Cardiac muscle cell (in vitro differentiated cells and primary cell): ENCODE data around the gene PTPRD. TPM values are rescaled to one million over a fixed set of nuclear protein-coding genes. Genes with fewer than 3 reads are reported as not detected.

ENCODE experiments used
- DNase-seq, 2 donors: peaks; one replicate each; pipeline versions ENCODE4 v3.0.0 to v3.0.0-alpha.2; 2010 to 2017; ENCODE audit warnings: low read depth in 1 of 2, low spot score in 1 of 2
- H3K27ac ChIP-seq: fragments of 200-600 bp; sonication (generic); 2 replicates; pipeline ENCODE4 v1.5.1; 2016
- H3K27me3 ChIP-seq: fragments of 200-600 bp; sonication (generic); 2 replicates; pipeline ENCODE4 v1.6.0; 2016; ENCODE audit warnings: control low read depth
- H3K36me3 ChIP-seq: fragments of 200-600 bp; sonication (generic); 2 replicates; pipeline ENCODE4 v1.5.1; 2016; ENCODE audit warnings: control low read depth
- H3K4me1 ChIP-seq: fragments of 200-600 bp; sonication (generic); 2 replicates; pipeline ENCODE4 v1.8.1; 2017; ENCODE audit warnings: low read depth, mild to moderate bottlenecking, mixed run types
- H3K4me3 ChIP-seq: fragments of 200-600 bp; sonication (generic); 2 replicates; pipeline ENCODE4 v1.5.1; 2016; ENCODE audit warnings: mild to moderate bottlenecking
- H3K9me3 ChIP-seq: fragments of 200-600 bp; sonication (generic); 2 replicates; pipeline ENCODE4 v1.5.1; 2017; ENCODE audit warnings: low read depth, mild to moderate bottlenecking, control low read depth
- CTCF ChIP-seq: IDR thresholded peaks from 2 replicates; pipeline ENCODE4 v1.5.1; 2012; ENCODE audit warnings: low read depth, mild to moderate bottlenecking, low read length
- polyA plus RNA-seq: library from polyadenylated mRNA; unstranded; fragments of >200 nt; fragmentation: Nextera tagmentation; extraction: Ambion mirVana; gene quantifications from 2 replicates; pipeline ENCODE4 v1.2.1, GENCODE V29; 2016
- total RNA-seq: library from RNA; depleted of rRNA; stranded (reverse); fragments of >200 nt; gene quantifications from 2 replicates; pipeline ENCODE4 v1.2.3, GENCODE V29; 2016

PTPRD gene
- total and polyA plus RNA-seq, 2 experiments from 2014 or later = 37.0 to 287 TPM

DNA sequence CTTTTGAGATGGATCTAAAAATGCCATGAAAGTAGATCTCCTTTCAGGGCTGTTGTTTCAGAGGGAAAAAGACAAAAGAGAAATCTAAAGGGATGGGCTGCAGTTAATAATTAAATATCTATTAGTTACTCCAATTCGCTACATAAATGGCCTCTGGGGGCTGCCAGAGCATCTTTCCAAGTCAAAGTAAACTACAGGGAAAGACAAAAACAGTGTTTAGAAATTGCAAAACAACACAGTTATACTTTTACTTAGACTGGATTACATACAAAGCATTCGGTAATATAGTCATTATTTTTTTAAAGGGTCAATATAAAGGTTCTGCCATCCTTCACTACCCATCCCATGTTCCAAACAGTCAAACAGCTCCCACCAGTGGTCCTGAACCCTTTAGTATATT, 1959.7 kb downstream of the PTPRD start:
- H3K4me3 ChIP-seq = no peak overlapping the region
- no peak for DNase-seq
- H3K4me1 ChIP-seq = peaks cover 22% of the 10 kb centered on the region
- no peaks in the 10 kb centered on the region for H3K27me3 ChIP-seq
- H3K36me3 ChIP-seq = no peaks in the 10 kb centered on the region
- H3K27ac ChIP-seq = no peak overlapping the region
- H3K9me3 ChIP-seq = no peaks in the 10 kb centered on the region
- TF ChIP-seq CTCF = no peak

- H3K4me3 ChIP-seq = no peak overlapping the region
- no peak overlapping the region for H3K27ac ChIP-seq
- DNase-seq = peak in 1 of 2 donors; percentile 62
- H3K9me3 ChIP-seq = no peaks in the 10 kb centered on the region
- H3K27me3 ChIP-seq = no peaks in the 10 kb centered on the region
- no peaks in the 10 kb centered on the region for H3K36me3 ChIP-seq
- TF ChIP-seq CTCF = no peak
- peaks cover 22% of the 10 kb centered on the region for H3K4me1 ChIP-seq
Observed at GRCh38 chr9:8652255-8652654, 1960.5 kb downstream of the PTPRD start.

DNA sequence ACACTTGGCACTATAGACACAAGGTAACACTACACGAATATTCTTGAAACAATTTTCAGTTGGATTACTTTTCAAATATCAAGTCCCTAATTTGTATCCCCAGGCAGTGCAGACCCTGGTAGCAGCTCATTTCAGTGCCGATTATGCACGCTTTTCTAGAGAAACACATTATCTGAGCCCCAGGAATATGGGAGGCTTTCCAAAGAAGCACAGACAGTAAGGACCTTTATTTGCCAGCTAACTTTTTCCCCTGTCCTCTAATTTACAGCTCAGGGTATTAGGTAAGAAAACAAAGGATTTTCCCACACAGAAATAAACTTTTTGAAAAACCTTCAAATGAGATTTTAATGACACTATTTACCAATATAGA, 1961.0 kb downstream of the PTPRD start:
- TF ChIP-seq CTCF = no peak
- Histone ChIP-seq H3K9me3 (no peaks in the 10 kb centered on the region), H3K4me3 (no peak overlapping the region), H3K27ac (peak overlapping the region; percentile 12), H3K36me3 (no peaks in the 10 kb centered on the region), H3K27me3 (no peaks in the 10 kb centered on the region), H3K4me1 (peaks cover 22% of the 10 kb centered on the region)
- no peak for DNase-seq

DNA sequence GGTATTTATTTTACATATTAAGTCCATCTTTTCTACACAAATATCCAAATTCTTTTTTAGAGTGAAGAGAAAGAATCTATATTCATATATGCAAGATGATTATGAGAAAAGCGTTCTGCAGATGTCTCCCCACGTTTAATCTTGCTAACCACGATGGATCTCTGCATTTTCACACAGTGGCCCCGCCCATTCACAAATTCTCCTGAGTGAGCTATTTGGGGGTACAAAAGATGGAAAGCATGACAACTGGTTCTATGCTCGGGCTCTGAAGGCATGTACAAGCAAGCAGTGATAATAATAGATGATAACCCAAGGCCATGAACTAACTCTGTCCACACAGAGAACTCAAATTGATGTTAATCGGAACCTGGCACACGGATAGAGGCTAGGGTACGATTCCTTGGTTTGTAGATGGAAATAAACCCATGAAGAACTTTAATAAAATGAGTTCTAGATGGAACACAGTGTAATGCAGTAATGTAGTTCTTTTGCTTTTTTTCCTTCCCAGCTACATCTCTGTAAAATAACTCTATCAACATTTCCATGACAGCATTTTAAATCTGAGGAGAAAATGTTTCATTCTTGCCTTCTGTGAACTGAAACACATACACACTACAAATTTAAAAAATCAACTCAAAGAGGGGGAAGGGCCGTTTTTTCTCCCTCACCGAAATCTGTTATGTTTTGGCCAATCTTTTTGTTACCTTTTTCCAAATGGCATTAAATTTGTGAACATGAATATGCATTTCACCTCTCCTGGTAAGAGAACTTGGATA, 1961.5 kb downstream of the PTPRD start:
- Histone ChIP-seq H3K9me3 (no peaks in the 10 kb centered on the region), H3K27ac (no peak overlapping the region), H3K36me3 (no peaks in the 10 kb centered on the region), H3K4me3 (no peak overlapping the region), H3K4me1 (peaks cover 22% of the 10 kb centered on the region), H3K27me3 (no peaks in the 10 kb centered on the region)
- TF ChIP-seq CTCF = no peak
- DNase-seq = no peak

DNA sequence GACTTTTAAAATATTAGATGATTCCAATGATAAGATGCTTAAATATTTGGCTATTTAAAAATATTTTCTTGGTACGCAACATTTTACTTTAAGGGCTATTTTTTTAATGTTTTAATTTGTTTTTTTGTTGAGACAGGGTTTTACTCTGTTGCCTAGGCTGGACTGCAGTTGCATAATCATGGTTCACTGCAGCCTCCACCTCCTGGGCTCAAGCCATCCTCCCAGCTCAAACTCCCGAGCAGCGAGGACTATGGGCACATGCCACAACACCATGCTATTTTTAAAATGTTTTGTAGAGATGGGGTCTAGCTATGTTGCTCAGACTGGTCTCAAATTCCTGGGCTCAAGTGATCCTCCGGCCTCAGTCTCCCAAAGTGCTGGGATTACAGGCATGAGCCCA, 1963.0 kb downstream of the PTPRD start:
- no peak for DNase-seq
- Histone ChIP-seq H3K4me1 (peaks cover 22% of the 10 kb centered on the region), H3K27ac (no peak overlapping the region), H3K27me3 (no peaks in the 10 kb centered on the region), H3K9me3 (no peaks in the 10 kb centered on the region), H3K36me3 (no peaks in the 10 kb centered on the region), H3K4me3 (no peak overlapping the region)
- no peak for TF ChIP-seq CTCF
